OCI-M2 (cell line): ENCODE results near the gene ZNF79.

Experiments
- DNase-seq: peaks from one replicate; lab custom pipeline; 2025; ENCODE audit not compliant: unreplicated experiment; lab: John Stamatoyannopoulos, UW

The ZNF79 gene

DNA sequence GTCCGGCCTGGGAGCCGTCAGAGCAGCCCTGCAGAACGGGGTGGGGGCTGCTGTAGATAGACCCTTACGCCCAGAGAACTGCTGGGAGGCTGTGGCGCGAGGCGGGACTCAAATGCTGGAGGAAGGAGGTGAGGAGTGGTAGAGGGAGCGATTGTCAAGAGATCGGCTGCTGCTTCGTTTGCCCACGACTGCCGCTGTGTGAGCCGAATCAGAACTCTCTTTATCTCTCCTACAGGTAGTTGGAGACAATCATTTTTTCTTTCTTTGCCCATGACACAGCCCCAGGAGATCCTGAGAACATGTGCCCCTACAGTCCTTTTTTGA is 456 bp downstream of the ZNF79 start:
- no peak for DNase-seq

DNA sequence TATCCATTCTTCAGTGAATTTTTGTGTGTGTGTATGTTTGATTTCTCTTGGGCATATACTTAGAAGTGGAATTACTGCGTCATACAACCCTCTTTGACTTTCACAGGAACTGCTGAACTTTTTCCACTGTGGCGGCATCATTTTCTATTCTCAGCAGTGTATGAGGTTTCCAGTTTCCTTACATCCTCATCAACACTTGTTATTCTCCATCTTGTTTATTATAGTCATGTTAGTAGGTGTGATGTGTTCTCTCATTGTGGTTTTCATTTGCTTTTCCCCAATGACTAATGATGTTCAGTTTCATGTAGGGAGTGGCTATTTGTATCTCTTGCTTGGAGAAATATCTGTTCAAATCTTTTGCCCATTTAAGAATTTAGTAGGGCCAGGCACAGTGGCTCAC is 2.6 kb downstream of the ZNF79 start:
- no peak for DNase-seq

DNA sequence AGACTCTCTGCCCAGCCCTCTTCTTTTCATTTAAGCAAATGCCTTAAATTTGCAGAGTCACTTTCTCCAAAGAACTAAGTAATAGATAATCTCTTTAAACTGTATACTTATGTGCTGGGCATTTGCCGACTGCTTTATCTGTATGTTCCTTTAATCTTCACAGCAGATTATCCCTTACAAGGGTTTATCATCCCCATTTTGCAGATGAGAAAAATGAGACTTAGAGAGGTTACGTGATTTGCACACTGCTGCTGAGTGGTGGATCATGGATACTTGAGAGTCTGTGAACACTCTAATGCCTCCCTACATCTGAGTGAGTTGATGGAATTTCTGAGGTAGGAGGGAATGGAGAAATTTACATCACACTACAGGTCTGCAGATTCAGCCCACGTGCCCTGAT is 4.2 kb downstream of the ZNF79 start:
- DNase-seq = no peak

DNA sequence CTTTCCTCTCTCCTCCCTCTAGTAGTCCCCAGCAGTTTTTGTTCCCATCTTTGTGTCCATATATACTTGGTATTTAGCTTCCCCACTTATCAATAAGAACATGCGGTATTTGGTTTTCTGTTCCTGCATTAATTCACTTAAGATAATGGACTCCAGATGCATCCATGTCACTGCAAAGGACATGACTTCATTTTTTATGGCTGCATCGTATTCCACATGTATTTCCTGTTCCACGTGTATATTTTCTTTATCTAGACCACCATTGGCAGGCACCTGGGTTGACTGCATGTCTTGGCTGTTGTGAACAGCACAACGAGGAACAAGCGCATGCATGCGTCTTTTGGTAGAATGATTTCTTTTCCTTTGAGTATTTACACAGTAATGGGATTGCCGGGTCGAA is 6.2 kb downstream of the ZNF79 start:
- DNase-seq = no peak

DNA sequence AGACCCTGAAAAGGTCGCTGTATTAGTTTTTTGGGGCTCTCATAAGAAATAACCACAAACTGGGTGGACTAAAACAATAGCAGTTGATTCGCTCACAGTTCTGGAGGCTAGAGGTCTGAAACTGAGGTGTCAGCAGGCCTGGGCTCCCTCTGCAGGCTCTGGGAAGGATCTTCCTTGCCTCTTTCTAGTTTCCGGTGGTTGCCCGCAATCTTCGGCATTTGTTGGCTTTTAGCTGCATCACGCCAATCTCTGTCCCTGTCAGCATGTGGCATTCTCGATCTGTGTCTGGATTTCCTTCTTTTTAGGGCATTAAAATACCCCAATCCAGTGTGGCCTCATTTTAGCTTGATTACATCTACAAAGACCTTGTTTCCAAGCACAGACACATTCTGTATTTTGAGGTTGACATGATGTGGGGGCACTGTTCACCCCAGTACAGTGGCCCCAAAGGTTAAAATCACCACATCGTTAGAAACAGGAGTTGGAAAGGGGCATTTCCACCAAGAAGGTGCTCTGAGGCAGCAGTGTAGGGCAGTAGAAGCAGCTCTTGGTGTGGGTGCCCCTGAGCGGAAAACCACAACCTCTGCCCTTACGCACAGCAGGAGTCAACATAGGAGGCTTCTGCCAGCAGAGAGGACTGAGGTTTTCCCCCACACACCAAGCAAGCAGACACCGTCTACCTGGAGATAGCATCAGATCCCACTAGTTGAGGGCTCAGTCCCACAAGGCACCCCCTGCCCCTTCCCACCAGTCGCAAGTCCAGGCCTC is 13.5 kb downstream of the ZNF79 start:
- no peak for DNase-seq

DNA sequence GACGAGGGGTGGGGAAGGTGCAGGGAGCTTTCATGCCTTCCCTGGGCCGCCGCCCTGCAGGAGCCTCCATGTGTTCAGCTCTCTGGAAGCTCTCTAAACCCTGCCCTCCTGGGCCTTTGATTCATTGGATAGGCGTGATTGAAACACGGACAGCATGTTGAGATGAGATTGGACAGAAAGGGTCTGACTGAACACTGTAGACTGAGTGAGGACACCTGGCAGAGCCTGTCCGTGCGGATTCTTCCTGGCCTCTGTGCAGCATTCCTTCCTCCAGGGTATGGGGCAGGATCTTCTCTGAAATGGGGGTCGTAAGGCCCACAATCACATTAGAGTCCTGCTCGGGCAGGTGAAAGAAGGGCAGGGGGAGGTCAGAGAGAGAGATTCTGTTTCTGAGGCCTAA is 14.2 kb downstream of the ZNF79 start:
- no peak for DNase-seq

DNA sequence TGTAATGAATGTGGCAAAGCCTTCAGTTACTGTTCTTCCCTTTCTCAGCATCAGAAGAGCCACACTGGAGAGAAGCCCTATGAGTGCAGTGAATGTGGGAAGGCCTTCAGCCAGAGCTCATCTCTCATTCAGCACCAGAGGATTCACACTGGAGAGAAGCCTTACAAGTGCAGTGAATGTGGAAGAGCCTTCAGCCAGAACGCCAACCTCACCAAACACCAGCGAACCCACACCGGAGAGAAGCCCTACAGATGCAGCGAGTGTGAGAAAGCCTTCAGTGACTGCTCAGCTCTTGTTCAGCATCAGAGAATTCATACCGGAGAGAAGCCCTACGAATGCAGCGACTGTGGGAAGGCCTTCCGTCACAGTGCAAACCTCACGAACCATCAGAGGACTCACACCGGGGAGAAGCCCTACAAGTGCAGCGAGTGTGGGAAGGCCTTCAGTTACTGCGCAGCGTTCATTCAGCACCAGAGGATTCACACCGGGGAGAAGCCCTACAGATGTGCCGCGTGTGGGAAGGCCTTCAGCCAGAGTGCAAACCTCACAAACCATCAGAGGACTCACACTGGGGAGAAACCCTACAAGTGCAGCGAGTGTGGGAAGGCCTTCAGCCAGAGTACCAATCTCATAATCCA is 20.2 kb downstream of the ZNF79 start:
- DNase-seq = no peak

DNA sequence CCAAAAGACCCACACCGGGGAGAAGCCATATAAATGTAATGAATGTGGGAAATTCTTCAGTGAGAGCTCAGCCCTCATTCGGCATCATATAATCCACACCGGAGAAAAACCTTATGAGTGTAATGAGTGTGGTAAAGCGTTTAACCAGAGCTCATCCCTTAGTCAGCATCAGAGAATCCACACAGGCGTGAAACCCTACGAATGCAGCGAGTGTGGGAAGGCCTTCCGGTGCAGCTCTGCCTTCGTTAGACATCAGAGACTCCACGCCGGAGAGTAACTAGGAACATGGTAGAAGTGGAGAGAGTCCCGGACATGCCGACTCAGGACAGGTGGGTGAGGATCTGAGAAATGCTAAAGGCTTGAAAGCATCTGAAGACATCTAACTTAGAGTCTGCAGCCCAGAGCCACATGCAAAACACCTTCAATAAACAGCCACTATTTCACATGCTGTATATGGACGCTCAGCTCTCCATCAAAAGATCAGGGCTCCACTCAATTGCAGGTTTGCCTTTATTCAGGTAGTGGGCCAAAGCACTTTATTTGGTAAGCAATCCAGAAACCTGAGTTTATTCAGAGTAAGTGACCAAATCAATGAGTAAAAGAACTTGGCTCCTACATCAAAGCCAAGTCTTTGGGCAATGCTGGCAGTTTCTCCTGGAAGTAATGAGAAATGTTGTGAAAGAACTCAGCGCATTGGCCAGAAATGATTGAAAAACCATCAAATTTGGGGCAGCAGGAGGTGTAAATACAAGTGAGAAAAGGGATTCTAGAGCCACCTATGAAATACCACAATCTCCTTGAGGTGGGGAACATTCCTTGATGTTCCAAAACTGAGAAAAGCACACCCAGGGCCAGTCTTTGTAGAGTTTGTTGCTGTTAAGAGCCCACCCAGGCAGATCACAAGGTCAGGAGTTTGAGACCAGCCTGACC is 21.0 kb downstream of the ZNF79 start:
- DNase-seq = no peak

DNA sequence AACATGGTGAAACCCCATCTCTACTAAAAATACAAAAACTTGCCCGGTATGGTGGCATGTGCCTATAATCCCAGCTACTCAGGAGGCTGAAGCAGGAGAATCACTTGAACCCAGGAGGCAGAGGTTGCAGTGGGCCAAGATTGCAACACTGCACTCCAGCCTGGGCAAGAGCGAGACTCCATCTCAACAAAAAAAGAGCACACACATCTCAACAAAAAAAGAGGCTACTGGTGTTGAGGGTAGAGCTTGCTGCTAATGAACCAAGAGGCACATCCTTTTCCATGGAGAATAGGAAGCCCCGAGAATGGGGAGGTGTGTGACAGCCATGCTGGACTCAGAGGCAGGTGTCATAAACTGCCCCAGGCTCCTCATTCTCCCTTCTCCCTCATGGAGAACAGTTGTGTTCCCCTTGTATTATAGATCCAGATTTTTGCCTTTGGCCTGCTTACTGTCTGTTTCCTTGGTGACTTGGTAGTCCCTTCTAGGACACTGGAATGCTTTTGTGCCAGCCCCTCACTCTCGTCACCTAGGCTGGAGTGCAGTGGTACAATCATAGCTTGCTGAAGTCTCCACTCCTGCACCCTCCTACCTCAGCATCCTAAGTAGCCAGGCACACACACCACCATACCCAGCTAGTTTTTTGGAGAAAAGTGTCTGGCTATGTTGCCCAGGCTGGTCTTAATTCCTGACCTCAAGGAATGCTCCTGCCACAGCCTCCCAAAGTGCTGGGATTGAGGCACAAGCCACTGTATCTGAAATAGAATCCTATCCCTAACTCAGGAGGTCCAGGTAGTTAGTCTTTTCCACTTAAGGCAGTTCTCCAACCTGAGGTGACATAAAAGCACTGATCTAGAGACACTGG is 21.9 kb downstream of the ZNF79 start:
- no peak for DNase-seq

DNA sequence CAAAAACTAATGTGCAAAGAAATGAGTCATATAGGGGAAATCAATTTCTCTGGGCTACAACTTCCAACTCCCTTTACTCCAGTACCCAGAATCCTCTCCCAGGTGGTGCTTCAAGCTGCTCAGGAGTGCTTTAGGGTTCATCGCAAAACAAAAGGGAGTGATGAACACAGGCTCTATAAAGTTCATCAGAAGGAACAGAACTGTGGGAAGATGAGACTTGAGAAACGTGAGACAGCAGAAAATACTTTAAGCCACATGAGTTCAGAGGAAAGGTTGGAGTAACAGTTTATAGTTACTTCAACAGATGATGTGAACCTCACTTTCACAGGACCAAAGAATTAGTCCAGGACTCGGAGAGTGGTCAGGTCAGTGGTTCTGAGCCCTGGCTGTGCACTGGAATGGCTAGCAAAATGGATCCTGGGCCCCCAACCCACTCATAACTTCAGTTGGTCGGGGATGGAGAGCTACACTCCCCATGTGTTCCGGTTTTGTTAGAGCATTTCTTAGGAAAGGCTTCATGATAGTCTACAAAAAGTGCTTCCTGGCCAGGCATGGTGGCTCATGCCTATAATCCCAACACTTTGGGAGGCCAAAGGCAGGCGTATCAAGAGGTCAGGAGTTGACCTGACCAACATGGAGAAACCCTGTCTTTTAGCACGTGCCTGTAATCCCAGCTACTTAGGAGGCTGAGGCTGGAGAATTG is 22.7 kb downstream of the ZNF79 start:
- DNase-seq = no peak

DNA sequence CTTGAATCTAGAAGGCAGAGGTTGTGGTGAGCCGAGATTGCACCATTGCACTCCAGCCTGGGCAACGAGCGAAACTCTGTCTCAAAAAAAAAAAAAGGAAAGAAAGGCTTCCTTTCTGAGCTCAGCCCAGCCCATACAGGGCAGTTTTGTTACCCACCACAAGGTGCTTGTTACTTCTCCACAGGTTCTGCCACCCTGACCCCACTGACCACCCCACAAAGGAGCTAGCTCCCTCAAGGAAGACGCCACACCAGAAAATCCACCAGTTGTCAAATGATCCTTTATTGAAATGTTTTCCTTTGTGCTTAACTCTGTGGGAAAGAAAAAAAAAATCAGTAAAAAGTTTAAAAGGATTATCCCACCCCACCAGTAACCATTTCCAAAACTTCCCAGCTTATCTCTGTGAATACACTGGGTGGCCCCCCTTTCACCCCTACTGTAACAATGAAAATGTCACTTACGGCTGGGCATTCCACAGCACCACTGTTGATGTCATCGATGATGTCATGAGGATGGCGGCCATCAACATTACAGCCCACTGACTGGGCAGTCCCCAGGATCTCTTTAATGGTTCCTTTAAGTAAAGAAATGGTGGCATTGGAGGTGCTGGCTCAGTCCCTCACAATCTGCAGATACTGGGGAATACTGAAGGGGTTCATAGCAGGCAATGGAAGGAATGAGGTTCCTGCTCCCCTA is 23.4 kb downstream of the ZNF79 start:
- DNase-seq = no peak

DNA sequence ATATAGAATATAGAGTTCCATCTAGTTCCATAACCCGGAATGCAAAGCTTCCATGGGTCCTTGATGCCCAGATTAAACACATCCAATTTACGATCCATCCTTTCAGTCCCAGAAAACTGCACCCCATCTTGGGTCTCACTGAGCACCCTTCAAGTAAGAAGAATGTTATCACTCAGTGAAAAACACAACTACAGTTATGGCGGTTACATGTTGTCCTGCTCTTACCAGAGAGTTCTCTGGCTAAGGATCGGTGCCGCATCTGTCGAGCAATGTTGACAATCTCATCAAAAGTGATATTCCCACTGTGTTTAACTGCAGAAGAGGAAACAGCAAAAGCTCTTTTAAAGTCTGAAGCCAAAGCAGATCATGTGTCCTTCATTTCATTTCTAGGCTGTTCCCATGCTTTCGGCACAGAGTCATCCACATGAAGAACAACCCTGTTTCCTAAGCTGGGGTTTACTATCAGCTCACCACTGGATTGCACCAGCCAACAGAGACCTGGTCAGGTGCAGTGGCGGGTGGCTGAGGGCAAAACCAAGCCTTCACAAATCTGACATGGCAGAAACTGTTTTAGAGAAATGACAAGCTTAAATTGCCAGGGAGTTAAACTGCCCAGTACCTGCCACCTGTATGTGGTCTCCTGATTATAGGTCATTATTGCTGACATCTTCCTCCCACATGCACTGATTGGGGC is 24.1 kb downstream of the ZNF79 start:
- DNase-seq = no peak

DNA sequence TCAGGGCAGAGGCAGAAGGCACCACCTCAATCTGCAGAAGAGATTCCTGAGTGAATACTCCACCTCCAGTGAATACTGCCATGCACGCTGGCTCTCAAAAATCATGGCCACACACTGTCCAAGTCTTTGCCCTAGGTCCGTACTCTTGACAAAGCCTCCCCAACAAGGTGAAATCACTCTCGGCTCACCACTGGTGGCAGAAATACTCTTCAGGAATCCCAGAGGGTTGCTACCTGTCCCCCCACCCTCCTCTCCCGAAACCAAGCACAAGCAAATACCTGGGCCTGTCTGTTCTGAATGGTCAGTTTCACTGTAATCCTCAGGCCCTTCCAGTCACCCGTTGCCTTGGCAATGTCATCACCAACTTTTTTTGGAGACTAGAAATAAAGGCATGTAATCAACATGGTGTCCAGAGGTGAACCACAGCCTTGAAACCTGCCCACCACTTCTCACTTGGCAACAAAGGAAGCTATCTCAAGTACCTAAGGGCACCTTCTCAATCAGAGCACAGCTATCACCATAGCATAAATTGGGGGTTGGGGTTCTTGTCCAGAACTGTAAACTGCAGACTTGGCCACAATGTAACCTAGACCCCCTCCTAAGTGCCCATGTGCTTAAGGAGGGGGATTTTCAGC is 25.3 kb downstream of the ZNF79 start:
- DNase-seq = no peak

DNA sequence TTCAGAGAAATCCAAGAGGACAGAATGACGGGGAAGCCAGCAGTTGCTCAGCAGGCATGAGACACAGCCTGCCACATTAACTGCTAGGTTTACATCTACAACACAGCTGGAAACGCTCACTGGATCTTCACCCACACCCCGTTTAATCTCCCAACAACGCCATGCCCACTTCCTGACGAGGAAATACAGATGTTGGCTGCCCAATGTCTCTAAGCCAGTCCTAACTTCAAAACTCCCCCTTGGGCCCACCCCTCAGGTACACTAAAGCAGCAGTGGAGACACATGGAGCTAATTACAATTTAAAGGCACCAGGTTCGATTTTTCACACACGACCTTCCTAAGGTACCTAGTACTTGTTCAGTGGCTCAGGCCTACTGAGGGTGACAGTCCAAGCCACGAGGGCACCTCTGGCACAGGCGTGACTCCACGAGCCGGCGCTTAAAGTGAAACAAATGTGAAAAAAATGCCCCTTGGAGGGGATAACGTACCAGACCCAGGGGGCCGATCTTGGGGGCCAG is 26.1 kb downstream of the ZNF79 start:
- DNase-seq = no peak

DNA sequence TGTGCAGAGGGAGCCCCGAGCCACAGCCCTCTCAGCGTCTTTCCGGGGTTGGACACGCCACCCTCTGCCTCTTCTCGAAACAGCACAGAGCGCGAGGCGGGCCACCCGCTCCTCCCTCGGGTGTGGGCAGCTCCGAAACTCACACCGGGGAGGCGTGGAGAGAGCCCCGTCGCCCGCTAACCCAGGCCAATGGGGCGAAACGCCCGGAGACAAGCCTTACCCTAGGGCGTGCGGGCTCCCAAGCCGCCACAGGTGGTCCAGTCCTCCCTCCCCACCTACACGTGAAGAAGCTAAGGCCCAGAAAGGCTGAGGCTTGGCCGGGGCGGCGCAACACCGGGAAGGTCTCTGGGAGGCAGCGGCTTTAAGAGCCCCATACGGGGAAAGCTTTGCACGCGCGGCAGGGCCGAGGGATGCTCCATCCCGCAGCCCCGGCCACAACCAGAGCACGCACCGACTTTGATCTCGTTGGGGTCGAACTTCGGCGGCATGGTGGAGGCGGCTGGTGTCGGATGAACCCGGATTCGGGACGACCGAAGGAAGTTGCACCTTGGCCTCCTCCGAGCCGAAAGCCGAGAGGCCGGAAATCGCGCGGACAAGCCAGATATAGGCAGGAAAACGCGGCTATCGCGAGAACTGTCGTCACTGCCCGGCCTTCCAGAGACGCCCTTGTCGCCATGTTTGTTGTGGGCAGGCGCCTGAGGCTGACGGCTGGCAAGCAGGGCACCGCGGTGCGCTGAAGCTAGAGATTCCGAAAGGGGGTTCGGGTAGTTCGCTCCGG is 26.8 kb downstream of the ZNF79 start, which contains the start of the genes LRSAM1 and RPL12:
LRSAM1 (plus strand) TSS at position 681 of the 778 bp plus-strand sequence. CDS start 3,018 bp downstream, outside the sequence.
RPL12 (minus strand) TSS at position 577 of the 778 bp plus-strand sequence; CDS start at position 488, 89 bp downstream.
- peak; percentile 77 for DNase-seq

DNA sequence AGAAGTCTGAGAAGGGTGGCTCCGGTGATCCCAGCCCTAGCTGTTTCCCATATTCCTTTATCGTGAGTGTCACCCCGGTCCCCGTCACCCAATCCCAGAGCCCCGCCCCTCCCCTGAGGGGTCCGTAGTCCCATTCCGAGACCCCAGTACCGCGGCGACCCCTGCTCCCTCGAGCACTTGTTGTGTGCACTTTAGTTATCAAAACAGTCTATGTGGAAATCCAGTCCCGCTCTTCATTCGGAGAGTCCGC is 27.4 kb downstream of the ZNF79 start:
- DNase-seq = no peak

DNA sequence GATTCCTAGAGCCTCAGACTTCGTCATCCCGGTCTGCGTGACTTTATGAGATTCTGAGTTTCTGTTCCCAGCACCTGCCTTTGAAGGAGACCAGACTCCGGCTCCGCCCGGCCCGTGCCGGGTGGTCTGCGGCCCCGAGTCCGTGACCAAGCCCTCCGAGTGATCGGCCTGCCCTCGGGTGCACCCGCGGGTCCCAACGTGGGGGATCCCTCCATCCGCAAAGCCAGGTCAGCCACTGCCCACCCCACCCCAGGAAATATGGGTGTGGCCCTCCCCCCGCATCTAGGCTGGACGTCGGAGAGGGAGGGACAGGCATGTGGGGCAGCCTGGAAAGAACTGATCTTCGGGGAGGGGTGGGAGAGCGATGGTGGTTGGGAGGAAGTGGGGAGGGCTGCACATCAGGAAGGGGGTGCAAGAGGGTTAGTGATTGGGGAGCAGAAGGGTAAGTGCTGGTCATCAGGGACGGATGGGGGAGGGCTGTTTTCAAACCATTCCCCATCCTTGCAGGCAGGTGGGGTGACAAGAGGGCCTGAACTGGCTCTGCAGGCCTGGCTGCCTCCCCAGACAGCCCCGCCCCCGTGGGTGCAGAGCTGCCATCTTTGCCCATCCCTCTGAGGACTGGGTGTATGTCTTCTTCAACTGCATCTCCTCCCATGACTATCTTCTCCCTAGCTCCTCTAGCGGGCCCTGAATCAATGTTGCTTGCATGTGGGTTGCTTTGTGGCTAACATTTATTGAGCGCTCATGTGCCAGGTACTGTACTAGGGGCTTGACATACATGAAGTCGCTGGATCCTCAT is 27.9 kb downstream of the ZNF79 start:
- DNase-seq = no peak
